Measurements from ENCODE around the gene NMT1. TPM values are rescaled to one million over a fixed set of nuclear protein-coding genes. Genes with fewer than 3 reads are reported as not detected.

The NMT1 gene
- total and polyA plus RNA-seq, 2 donors from 2014 or later, result 72.3 to 98.5 TPM

DNA sequence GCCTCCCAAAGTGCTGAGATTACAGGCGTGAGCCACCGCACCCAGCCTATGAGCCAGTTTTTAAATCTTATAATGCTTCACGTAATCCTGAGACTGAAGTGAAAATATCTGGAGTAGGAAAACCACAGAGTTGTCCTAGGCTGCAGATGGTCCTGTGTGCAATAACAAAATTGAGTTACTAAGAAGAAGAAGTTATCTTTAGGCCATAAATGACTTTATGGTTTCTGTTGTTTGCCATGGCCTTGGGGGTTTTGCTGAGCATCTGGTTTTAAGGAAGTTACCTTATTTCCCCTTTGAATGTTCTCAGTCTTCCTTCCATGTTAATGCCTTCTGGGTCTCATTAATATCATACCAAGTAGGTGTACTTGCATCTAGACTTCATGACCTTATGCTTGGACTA is 16.5 kb downstream of the NMT1 start:
- peaks cover 5 to 11% (median 9%) of the 10 kb centered on the region in 3 donors for H3K36me3 ChIP-seq (ENCODE audit: control insufficient read depth in 2 of 3, insufficient read depth in 3 of 3, low read length in 3 of 3)
- FAIRE-seq, result no peak

GRCh38 chr17:45081047-45081703 is 20.1 kb downstream of the NMT1 start:
- FAIRE-seq (no peak), DNase-seq (peak in 3 of 5 donors; percentile 32 to 81 (median 76))
- Histone ChIP-seq H3K9ac (ENCODE audit: low read length in 3 of 3) (no peak overlapping the region), H3K9me3 (ENCODE audit: control insufficient read depth in 2 of 3, insufficient read depth in 1 of 3, low read length in 3 of 3) (no peaks in the 10 kb centered on the region), H3K27me3 (ENCODE audit: control insufficient read depth, insufficient read depth, low read length) (no peaks in the 10 kb centered on the region), H3K27ac (ENCODE audit: low read depth in 2 of 2, low read length in 2 of 2) (no peak overlapping the region), H3K4me1 (ENCODE audit: control insufficient read depth in 2 of 3, insufficient read depth in 2 of 3, low read depth in 1 of 3, low read length in 3 of 3) (peaks cover 0 to 5% (median 0%) of the 10 kb centered on the region in 3 donors), H3K4me3 (ENCODE audit: low read length in 3 of 3) (no peak overlapping the region), H3K36me3 (ENCODE audit: control insufficient read depth in 2 of 3, insufficient read depth in 3 of 3, low read length in 3 of 3) (peaks cover 3 to 21% (median 10%) of the 10 kb centered on the region in 3 donors)
- TF ChIP-seq, protein P1, sequence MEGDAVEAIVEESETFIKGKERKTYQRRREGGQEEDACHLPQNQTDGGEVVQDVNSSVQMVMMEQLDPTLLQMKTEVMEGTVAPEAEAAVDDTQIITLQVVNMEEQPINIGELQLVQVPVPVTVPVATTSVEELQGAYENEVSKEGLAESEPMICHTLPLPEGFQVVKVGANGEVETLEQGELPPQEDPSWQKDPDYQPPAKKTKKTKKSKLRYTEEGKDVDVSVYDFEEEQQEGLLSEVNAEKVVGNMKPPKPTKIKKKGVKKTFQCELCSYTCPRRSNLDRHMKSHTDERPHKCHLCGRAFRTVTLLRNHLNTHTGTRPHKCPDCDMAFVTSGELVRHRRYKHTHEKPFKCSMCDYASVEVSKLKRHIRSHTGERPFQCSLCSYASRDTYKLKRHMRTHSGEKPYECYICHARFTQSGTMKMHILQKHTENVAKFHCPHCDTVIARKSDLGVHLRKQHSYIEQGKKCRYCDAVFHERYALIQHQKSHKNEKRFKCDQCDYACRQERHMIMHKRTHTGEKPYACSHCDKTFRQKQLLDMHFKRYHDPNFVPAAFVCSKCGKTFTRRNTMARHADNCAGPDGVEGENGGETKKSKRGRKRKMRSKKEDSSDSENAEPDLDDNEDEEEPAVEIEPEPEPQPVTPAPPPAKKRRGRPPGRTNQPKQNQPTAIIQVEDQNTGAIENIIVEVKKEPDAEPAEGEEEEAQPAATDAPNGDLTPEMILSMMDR (IDR thresholded peaks at IDR 0.05; ENCODE audit: borderline replicate concordance, extremely low read depth, insufficient read depth), result no peak
- intact Hi-C loops (cut with DNase I), result no loop called here

More for the DNA sequence above, 16.5 kb downstream of the NMT1 start:
- Histone ChIP-seq H3K9me3 (ENCODE audit: control insufficient read depth in 2 of 3, insufficient read depth in 1 of 3, low read length in 3 of 3) (no peaks in the 10 kb centered on the region), H3K9ac (ENCODE audit: low read length in 3 of 3) (no peak overlapping the region), H3K27ac (ENCODE audit: low read depth in 2 of 2, low read length in 2 of 2) (no peak overlapping the region), H3K4me3 (ENCODE audit: low read length in 3 of 3) (no peak overlapping the region), H3K27me3 (ENCODE audit: control insufficient read depth, insufficient read depth, low read length) (no peaks in the 10 kb centered on the region), H3K4me1 (ENCODE audit: control insufficient read depth in 2 of 3, insufficient read depth in 2 of 3, low read depth in 1 of 3, low read length in 3 of 3) (peaks cover 0 to 5% (median 0%) of the 10 kb centered on the region in 3 donors)
- TF ChIP-seq, protein P1 (IDR thresholded peaks at IDR 0.05; ENCODE audit: borderline replicate concordance, extremely low read depth, insufficient read depth), result no peak
- intact Hi-C loops (cut with DNase I), result no loop called here
- DNase-seq, result no peak

DNA sequence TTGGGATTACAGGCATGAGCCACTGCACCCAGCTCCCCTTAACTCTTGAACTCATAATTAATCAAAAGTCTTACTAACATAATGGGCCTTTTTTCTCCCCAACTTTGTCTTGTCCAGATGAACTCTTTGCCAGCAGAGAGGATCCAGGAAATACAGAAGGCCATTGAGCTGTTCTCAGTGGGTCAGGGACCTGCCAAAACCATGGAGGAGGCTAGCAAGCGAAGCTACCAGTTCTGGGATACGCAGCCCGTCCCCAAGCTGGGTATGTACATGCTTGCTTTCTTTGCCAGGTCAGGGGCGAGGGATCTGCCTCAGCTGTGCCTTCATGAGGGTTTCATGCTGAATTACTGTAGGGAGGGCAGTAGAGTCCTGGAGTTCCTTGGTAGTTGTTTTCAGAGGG is 25.3 kb downstream of the NMT1 start:
- TF ChIP-seq, protein P1 (IDR thresholded peaks at IDR 0.05; ENCODE audit: borderline replicate concordance, extremely low read depth, insufficient read depth), result no peak
- Histone ChIP-seq H3K4me1 (ENCODE audit: control insufficient read depth in 2 of 3, insufficient read depth in 2 of 3, low read depth in 1 of 3, low read length in 3 of 3) (peaks cover 0 to 16% (median 5%) of the 10 kb centered on the region in 3 donors), H3K9me3 (ENCODE audit: control insufficient read depth in 2 of 3, insufficient read depth in 1 of 3, low read length in 3 of 3) (no peaks in the 10 kb centered on the region), H3K36me3 (ENCODE audit: control insufficient read depth in 2 of 3, insufficient read depth in 3 of 3, low read length in 3 of 3) (peaks cover 13 to 56% (median 27%) of the 10 kb centered on the region in 3 donors), H3K27me3 (ENCODE audit: control insufficient read depth, insufficient read depth, low read length) (no peaks in the 10 kb centered on the region), H3K27ac (ENCODE audit: low read depth in 2 of 2, low read length in 2 of 2) (peak overlapping the region; percentile 30 to 77), H3K9ac (ENCODE audit: low read length in 3 of 3) (no peak overlapping the region), H3K4me3 (ENCODE audit: low read length in 3 of 3) (no peak overlapping the region)
- DNase-seq, result no peak
- intact Hi-C loops (cut with DNase I), result no loop called here
- FAIRE-seq, result no peak
